GM21737 (cell line): ENCODE results near the gene TBC1D5.
"Not testable (repeated sequence)": the region's sequence is repeated elsewhere in the genome, so short reads cannot be mapped to it uniquely, and the experiment has no call there.

Experiments used
- ATAC-seq: cut with Tn5 transposase; IDR thresholded peaks from one replicate; pipeline ENCODE4 v1.9.1; 2021; ENCODE audit warnings: mild to moderate bottlenecking, moderate library complexity; ENCODE audit not compliant: unreplicated experiment

Gene TBC1D5

DNA sequence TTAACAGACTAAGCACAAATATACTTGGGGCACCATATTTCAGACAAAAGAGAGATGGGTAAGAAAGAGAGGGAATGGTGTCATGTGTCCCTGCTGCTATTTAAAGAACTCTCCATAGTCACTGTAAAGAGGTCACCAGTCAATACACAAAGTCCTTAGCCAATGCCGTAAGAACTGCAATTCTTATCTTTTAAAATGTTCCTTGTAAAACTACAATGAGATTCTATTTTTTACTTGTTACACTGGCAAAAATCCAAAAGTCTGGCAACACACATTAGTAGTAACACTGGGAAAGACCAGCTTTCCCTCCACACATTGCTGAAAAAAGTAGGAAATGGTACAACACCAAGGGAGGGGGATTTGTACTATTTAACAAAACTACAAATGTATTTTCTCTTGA is 189.4 kb downstream of the TBC1D5 start:
- no peak for ATAC-seq

DNA sequence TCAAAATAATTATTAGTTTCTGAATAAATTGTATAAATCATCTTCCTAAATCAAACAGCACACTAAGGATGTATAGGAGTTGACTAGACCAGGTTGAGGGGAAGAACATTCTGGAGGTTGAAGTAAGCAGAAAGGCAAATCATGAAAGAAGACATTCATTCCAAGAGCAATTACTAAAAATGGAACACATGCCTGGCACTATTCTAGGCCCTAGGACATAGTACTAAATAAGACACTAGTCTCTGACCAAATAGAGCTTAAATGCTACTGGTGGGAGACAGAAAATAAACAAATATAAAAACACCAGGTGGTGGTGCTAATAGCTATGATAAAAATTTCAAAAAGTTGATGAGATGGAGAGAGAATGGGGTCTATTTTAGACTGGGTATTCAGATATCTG is 190.1 kb downstream of the TBC1D5 start:
- no peak for ATAC-seq

DNA sequence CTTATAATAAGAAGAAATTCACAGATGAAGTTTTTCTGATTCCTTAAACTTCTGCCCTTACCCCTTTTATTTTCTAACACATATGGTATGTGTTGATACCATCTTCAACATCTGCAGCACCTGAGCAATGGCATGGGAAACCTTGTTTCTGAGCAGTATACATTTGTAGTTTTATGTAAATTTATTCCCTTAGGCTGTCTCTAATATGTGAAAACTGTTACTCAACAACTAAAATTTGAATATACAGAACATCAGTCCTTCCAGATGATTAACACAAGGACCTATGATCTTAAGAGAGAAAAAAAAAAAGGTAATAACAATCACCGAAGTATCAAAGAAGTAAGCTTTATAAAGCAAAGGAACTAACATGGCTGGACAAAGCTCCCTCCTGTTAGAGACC is 190.5 kb downstream of the TBC1D5 start:
- ATAC-seq: no peak

DNA sequence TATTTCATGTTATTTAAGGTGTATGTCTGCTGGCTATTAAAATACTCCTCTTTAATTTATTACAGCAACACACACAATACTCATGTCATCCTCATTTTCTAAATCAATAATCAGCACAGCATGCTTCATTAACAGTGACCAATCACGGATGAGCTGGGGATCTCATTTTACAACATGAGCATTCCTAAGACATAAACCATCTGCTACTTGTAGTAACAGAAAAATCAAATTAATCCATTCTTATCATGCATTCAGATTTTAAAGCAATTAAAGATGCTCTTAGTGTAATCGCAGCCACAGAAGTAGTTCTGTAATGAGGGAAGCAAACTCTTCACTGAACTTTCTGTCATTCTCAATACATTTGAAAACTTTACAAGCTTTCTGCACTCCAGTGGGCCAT is 191.1 kb downstream of the TBC1D5 start:
- ATAC-seq: no peak

DNA sequence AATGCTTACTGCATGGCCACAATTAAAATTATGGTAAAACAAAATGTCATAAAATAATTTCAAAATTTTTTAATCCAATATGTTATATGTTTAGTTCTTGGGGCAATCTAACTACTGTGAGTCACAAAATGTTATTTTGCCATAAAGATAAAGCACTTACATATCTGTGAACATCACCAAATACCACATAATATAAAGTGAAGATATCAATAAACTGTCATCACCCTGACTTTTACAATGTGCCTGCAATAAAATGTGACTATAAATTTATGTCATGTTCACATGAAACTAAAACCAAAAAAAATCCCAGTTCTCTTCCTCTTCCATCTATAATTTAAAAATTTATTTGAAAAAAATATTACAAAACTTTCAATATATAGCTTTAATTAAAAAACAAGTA is 191.8 kb downstream of the TBC1D5 start:
- no peak for ATAC-seq

DNA sequence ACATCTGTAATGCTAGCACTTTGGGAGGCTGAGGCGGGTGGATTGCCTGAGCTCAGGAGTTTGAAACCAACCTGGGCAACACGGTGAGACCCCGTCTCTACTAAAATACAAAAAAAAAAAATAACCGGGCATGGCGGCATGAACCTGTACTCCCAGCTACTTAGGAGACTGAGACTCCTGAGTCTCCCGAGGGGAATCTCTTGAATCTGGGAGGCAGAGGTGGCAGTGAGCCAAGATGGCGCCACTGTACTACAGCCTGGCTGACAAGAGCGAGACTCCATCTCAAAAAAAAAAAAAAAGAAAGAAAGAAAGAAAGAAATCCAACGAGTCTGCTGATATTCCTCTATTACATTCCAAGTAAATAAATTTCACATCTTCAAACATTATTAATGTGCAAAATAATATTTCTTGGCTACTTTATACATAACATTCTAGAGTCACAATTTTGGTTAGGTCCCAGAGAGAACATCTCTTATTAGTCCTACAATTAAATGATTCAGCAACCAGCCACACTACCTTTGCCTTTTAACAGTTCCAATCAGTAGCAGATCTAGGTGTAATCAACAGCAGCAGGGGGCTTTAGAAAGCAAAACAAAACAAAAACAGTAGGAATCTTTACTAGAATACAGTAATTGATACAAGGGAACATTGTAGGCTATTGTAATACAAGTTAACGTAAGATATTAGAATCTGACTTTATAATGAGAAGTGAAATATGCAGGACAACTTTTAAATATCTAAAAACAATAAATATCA is 195.8 kb downstream of the TBC1D5 start:
- ATAC-seq: no peak

DNA sequence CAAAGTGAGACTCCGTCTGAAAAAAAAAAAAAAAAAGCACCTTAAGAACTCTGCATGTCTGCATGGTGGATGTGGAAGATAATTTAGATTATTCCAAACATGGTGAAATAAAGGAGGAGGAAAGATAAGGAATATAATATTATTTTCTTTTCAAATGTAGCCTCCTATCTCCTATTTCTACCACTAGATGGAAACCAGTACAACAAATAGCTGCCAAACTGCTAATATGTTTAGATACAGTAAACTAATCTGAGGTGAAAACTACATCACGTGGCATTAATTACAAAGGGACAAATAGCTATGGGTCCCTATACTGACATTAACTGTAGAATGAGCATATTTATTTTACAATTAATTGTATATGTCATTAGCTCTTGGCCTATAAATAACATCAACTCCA is 197.8 kb downstream of the TBC1D5 start:
- ATAC-seq: no peak

DNA sequence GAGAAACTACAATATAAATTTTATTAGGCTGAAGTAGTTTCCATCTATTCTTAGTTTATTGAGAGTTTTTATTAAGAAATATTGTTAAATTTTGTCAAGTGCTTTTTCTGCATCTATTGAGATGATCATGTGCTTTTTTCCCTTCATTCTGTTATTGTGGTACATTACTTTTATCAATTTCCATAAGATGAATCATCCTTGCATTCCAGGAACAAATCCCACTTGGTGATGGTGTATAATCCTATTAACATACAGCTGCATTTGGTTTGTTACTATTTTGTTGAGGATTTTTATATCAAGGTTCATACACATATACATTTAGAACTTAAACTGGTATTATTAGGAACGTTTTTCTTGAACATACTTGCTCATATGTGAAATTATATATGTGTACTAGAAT is 199.8 kb downstream of the TBC1D5 start:
- no peak for ATAC-seq

DNA sequence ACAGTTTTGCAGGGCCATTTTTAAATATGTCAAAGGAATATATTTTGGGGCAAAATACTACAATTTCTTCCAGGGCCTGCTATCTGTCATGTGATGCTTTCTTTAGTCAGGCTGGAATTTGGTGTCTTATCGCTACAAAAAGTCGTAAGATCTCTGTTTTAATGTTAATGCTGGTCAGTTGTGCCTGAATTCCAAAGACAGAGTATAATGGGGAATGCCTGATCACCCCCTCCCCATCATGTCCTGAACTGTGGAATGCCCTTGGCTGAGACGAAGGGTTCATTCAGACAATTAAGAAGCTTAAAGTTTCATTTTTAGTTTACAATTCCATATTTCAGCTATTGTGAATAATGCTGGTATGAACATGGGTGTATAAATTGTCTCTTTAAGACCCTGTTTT is 203.0 kb downstream of the TBC1D5 start:
- no peak for ATAC-seq

DNA sequence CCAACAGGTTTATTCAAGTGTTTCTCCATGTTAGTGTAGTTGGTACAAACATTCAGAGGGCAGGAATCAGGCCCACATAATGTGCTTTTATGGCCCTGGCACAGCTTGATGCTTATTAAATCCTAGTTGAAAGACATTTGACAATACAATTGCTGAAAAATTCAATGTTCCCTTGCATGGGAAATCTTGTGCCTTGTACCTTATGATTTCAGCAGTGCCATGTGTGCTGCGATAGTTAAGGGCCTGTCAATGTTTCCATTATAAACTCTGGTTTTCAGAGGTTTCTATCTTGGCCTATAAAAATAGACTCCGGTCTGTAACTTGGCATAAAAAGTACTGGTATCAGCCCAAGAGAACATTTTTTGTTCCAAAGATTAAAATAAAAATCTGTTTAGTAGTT is 207.2 kb downstream of the TBC1D5 start:
- no peak for ATAC-seq

DNA sequence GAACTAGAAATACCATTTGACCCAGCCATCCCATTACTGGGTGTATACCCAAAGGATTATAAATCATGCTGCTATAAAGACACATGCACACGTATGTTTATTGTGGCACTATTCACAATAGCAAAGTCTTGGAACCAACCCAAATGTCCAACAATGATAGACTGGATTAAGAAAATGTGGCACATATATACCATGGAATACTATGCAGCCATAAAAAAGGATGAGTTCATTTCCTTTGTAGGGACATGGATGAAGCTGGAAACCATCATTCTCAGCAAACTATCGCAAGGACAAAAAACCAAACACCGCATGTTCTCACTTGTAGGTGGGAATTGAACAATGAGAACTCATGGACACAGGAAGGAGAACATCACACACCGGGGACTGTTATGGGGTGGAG is 210.0 kb downstream of the TBC1D5 start:
- not testable (repeated sequence) for ATAC-seq

DNA sequence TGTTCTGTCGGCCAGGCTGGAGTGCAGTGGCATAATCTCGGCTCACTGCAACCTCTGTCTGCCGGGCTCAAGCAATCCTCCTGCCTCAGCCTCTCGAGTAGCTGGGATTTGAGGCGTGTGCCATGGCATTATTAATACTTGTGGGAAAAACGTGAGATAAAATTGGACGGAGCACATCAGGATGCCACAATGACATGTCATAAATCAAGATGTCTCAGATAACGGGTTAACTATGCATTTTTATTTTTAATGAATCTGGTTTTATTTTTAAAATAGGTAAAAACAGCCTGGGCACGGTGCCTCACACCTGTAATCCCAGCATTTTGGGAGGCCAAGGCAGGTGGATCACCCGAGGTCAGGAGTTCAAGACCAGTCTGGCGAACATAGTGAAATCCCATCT is 212.8 kb downstream of the TBC1D5 start:
- ATAC-seq: no peak

DNA sequence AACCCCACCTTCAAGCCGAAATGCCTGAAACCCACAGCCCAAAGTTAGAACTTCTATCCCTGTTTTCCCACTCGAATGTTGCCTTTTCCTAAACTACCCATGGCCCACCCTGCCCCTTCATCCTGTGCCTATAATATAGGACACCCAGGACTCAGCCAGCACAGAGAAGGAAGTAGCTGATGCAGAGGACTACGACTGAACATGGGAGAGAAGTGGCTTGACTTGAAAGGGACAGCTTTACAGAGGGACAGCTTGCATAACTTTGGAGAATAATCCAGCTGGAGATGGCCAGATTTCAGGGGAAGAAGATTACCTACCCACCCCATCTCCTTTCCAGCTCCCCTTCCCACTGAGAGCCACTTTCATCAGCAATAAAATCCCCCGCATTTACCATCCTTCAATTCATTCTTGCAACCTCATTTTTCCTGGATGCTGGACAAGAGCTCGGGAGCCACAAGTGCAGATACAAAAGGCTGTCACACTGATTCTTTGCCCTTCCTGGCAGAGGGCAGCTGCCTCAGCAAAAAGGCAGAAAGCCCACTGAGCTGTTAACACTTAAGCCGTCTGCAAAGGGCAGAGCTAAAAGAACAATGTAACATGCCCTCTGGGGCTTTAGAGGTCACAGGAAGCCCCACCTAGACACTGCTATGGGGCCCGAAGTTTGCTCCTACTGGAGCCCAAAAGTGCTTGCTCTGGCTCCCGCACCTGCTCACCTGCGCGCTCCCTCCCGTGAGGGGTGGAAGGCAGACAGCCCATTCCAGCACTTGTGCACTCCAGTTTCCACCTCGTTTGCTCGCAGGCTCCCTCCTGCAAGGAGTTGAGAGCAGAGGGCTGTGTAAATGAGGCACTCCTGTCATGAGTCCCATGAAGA is 224.0 kb downstream of the TBC1D5 start:
- ATAC-seq: no peak

DNA sequence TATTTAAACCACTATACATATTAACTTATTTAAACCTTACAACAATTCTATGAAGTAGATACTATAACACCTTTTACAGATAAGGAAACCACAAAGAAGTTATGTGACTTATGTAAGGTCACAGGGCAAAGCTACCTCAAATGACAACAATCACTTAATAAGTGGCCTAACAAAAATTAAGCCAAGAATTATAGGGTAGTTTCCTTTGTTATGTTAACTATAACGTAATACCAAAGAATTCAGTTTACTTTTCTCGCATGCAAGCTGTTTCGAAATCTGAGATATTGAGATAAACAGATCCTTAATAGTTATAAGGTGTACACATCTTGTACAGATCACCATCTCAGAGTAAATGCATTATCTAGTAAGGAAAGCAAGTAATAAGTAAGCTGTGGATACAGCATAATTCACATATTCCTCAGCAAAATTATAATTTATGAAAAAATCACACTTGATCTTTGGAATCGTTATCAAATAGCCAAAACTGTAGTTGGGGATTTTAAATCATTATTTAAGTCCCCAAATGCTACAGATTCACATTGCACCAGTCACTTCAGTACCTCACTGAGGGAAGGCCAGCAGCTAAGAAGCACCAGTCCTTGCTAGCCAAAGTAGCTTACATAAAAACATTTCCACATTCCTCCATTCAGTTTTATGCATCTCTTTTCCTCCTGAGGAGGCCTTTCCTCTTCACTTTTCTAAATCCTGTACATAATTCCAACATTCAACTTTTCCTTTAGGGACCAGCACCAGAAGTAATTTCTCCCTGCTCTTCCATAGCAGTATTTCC is 226.8 kb downstream of the TBC1D5 start:
- no peak for ATAC-seq

DNA sequence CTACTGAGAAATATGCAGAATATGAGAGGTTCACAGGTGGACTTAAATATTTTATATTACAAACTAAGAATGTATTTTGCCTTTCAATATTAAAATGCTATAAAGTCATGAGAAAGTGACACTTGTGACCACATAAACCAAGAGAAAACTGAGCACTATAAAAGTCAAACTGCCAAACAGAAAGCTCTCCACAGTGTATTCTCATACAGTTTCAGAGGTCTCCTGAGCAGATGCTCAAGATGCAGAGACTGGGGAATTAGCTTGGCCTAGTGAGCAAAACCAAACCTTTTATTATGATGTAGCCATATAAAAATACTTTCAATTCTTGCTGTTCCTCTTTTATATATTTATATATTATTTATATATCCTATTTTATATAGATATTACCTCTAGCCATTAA is 227.8 kb downstream of the TBC1D5 start:
- ATAC-seq: no peak

DNA sequence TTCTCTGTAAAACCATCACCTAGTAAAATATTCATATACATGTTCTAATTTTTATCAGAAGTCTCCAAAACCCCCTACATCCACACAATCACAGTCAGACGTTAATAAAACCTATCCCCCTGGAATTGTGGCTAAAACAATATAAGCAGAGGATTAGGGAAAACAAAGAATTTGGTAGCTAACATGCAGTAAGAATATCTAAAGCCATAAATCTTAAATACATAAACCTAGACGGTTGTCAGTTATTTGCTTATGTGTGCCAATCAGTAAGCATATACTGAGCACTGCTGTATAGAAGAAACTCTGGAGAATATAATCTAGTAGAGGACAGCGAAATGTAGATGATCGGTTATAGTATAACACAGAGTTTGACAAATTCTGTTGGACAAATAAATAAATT is 232.2 kb downstream of the TBC1D5 start:
- no peak for ATAC-seq

DNA sequence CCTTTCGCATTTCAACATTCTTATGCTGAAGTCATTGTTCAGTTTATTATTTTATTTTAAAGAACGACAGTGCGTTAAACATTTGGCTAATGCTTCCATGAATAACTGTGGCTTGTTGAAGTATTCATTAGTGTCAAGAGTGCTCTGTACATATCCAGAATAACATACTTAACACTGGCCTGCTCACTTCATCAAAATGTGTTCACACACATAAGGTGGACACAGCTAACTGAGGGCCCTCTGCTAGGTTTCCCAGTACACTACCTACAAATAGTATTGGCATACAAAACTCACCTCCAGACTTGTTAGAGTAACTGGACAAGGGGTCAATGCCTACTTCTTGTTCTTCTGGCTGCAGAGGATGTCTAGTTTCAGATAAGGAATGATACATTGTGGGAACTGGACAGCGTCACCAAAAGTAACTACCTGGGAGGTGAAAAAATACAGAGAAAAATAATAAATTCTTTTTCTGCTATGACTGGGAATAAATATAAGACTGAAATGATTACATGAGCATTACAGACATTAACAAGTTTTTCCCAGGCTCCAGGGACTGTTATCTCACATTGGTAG is 234.2 kb downstream of the TBC1D5 start:
- no peak for ATAC-seq

DNA sequence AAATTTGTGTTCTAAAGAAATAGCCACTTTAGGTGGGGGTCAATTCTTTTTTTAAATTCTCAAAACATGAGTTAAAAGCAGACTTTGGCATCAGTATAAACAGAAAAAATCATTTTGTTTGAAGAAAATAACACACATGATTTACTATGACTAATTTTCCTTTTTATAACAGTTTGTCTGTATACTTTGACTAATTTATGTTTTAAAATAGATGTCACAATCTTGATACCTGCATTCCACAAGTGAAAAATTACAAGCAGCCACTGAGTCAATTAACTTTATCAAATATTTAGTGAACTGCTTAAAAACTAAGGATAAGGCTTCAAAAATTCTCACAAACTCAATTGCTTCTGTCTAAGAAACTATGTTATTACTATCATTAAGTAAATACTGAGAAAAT is 235.0 kb downstream of the TBC1D5 start:
- no peak for ATAC-seq

DNA sequence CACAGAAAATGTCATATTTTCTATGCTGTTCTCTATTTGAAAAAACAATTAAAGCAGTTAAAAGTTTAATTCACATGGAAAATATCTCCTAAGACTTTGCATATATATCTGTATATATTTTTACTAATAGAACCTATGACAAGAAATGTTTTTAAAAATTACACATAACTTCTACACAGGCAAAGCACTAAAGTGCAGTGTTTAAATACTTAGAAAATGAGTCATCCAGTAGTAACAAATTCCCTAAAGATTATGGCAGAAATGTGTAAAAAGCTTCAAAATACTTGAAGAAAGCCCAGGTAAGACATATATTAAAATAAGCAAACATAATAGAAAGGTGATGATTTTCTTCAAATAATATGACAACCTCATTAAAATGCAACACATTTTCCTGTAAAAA is 236.6 kb downstream of the TBC1D5 start:
- no peak for ATAC-seq

DNA sequence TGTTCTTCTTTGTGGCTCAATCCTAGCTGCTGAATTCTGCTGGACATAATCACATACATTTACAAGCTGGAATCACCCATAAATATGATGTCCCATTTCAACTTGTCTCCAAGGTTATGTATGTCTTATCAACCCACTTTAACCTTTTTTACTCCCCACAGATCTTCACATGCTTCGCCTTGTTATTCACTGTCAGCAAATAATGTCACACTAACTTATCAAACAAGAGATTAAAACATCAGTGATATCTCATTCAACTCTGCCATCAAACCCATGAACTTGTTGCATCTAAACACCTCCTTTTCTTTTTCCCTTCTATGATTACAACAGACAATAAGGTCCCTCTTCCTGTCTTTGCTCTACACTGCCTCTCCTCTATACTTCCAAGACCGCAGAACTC is 240.7 kb downstream of the TBC1D5 start:
- no peak for ATAC-seq

DNA sequence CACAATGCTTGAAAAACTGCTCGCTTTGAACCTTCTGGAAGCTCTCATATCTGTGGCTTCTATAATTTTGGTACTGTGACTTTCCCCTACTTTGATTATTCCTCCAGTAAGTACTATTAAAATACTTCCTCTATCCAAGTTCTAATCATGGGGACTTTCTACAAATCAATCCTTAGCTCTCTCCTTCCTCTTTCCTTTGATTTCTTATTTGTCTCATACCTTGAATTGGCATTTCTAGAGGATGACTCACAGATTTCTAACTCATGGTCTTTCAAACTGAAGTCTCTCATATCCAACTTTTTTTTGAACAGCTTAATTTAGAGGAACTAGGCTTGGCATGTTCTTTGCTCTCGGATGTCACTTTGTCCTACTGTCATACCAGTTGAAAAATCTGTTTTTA is 241.8 kb downstream of the TBC1D5 start:
- ATAC-seq: no peak
